Activated CD4-positive, alpha-beta memory T cell treated with anti-CD3 and anti-CD28 coated beads, Interleukin-2, amount 10 ng/mL, durations not matched to agents 7 days and 5 days (primary cell): Measurements from ENCODE around the gene TMED10. TPM values are rescaled to one million over a fixed set of nuclear protein-coding genes. Genes with fewer than 3 reads are reported as not detected.

Experiments used
- CTCF ChIA-PET: fragments of 350-600 bp; sonication (Branson Sonifier 250); formaldehyde crosslinking; loops from one replicate; lab custom pipeline; 2021; ENCODE audit warnings: antibody characterized with exemption, inconsistent platforms; lab: Charles Lee
- POLR2A ChIA-PET: fragments of 350-600 bp; sonication (Branson Sonifier 250); formaldehyde crosslinking; loops from one replicate; lab custom pipeline; 2021; ENCODE audit warnings: antibody characterized with exemption; lab: Charles Lee
- DNase-seq: peaks from one replicate; pipeline ENCODE4 v3.0.0-alpha.2; 2020
- H3K27ac Mint-ChIP-seq: one replicate; pipeline ENCODE4 v1.8.0; 2021; ENCODE audit warnings: mild to moderate bottlenecking, mixed read lengths
- H3K27me3 Mint-ChIP-seq: one replicate; pipeline ENCODE4 v1.8.0; 2021; ENCODE audit warnings: mixed read lengths
- H3K36me3 Mint-ChIP-seq: one replicate; pipeline ENCODE4 v1.8.0; 2021; ENCODE audit warnings: low read depth, mixed read lengths
- H3K4me1 Mint-ChIP-seq: one replicate; pipeline ENCODE4 v1.8.0; 2021; ENCODE audit warnings: mixed read lengths
- H3K4me3 Mint-ChIP-seq: one replicate; pipeline ENCODE4 v1.8.0; 2021; ENCODE audit warnings: mild to moderate bottlenecking, mixed read lengths
- H3K9me3 Mint-ChIP-seq: one replicate; pipeline ENCODE4 v1.8.0; 2021; ENCODE audit warnings: mixed read lengths
- total RNA-seq, 2 experiments: library from RNA; stranded (reverse); gene quantifications; one replicate each; pipeline ENCODE4 v1.2.3, GENCODE V29; 2021

Gene TMED10
- total RNA-seq, 2 experiments from 2014 or later, result 207 to 224 TPM

GRCh38 chr14:75168586-75169335 is 7.7 kb downstream of the TMED10 start:
- H3K9me3 Mint-ChIP-seq, result no peaks in the 10 kb centered on the region
- peaks cover 23% of the 10 kb centered on the region for H3K36me3 Mint-ChIP-seq
- peaks cover 31% of the 10 kb centered on the region for H3K4me1 Mint-ChIP-seq
- H3K27ac Mint-ChIP-seq, result no peak overlapping the region
- POLR2A ChIA-PET, result interaction anchor here (0.9 kb wide), 1 partner anchor 12 kb away, joined by 3 read pairs; no protein-coding TSS in a partner anchor
- no peak overlapping the region for H3K4me3 Mint-ChIP-seq
- DNase-seq, result no peak
- CTCF ChIA-PET, result interaction anchor here (1.0 to 1.6 kb wide), 3 partner anchors 12 to 128 kb away, joined by 3 to 4 read pairs (median 3); no protein-coding TSS in a partner anchor
- no peaks in the 10 kb centered on the region for H3K27me3 Mint-ChIP-seq

GRCh38 chr14:75167325-75167724 is 9.1 kb downstream of the TMED10 start:
- H3K4me3 Mint-ChIP-seq, result no peak overlapping the region
- ChIA-PET CTCF (interaction anchor here (1.4 kb wide), 1 partner anchor 10 kb away, joined by 4 read pairs; no protein-coding TSS in a partner anchor), POLR2A (interaction anchor here (1.4 kb wide), 1 partner anchor 10 kb away, joined by 3 read pairs; no protein-coding TSS in a partner anchor)
- no peaks in the 10 kb centered on the region for H3K27me3 Mint-ChIP-seq
- no peak overlapping the region for H3K27ac Mint-ChIP-seq
- no peaks in the 10 kb centered on the region for H3K9me3 Mint-ChIP-seq
- DNase-seq, result no peak
- H3K4me1 Mint-ChIP-seq, result peaks cover 29% of the 10 kb centered on the region
- H3K36me3 Mint-ChIP-seq, result peaks cover 21% of the 10 kb centered on the region

DNA sequence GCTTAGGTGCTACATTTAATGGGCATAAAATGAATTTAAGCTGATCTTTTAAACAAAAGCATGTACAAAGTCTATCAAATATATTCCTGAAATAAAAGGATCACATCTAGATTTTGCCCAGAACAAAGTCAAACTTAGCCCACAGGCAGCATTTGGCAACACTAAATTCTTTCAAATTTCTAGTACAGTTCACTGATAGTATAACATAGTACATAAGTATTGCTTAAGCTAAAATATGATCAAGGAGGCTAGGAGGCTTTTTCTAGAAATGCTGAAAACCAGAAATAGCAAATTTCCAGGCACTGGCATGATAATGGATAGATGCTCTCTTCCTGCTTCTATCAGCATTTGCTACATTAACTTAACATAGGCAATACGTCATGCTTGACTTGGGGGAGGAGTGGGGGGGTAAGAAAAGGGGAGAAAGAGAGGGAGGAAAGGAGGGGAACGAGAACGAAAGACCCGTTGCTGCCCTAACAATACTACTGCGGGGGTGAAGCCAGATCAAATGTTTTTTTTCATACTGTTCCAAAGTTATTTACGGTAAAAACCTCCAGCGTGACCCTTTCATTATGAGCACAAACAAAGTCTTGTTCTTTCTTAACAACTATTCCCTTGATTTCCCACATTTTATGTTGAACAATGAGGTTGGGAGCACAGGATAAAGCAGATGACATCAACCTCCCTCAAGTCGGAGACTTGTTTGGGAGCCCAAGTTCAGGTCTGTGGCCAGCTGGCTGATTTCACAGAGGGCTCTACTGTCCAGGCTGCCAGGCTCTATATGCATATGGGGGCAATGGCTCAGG is 10.6 kb downstream of the TMED10 start:
- ChIA-PET POLR2A (no interaction called here), CTCF (interaction anchor here (1.1 kb wide), 1 partner anchor 25 kb away, joined by 3 read pairs; no protein-coding TSS in a partner anchor)
- DNase-seq, result no peak
- Mint-ChIP-seq H3K4me1 (peaks cover 38% of the 10 kb centered on the region), H3K36me3 (peaks cover 16% of the 10 kb centered on the region), H3K4me3 (no peak overlapping the region), H3K27me3 (no peaks in the 10 kb centered on the region), H3K9me3 (no peaks in the 10 kb centered on the region), H3K27ac (no peak overlapping the region)

- H3K4me1 Mint-ChIP-seq, result peaks cover 43% of the 10 kb centered on the region
- H3K27ac Mint-ChIP-seq, result no peak overlapping the region
- H3K9me3 Mint-ChIP-seq, result no peaks in the 10 kb centered on the region
- H3K4me3 Mint-ChIP-seq, result no peak overlapping the region
- CTCF ChIA-PET, result no interaction called here
- POLR2A ChIA-PET, result interaction anchor here (1.4 kb wide), 1 partner anchor 11 kb away, joined by 5 read pairs; no protein-coding TSS in a partner anchor
- DNase-seq, result no peak
- H3K27me3 Mint-ChIP-seq, result no peaks in the 10 kb centered on the region
- peaks cover 18% of the 10 kb centered on the region for H3K36me3 Mint-ChIP-seq
These were observed 11.6 kb downstream of the TMED10 start for GRCh38 chr14:75164809-75165208.

DNA sequence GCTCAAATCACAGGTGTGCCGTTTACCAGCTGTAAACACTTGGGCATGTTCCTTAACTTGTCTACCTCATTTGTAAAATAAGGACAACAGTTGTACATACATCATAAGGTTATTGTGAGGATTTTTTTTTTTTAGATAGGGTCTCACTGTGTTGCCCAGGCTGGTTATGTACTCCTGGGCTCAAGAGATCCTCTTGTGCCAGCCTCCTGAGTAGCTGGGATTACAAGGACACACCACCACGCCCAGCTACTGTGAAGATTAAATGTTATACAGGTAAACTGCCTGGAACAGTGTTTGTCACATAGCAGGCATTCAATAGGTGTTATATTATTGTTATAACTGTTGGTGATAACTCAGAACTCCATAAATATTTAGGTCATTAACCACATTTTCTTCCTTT is 12.7 kb downstream of the TMED10 start:
- ChIA-PET CTCF (interaction anchor here (0.7 to 0.9 kb wide), 2 partner anchors 19 to 397 kb away, joined by 3 read pairs; no protein-coding TSS in a partner anchor), POLR2A (interaction anchor here (0.7 to 1.0 kb wide), 2 partner anchors 13 to 37 kb away, joined by 3 read pairs; partner anchors contain the start of gene NEK9)
- peaks cover 18% of the 10 kb centered on the region for H3K36me3 Mint-ChIP-seq
- H3K4me1 Mint-ChIP-seq, result peaks cover 46% of the 10 kb centered on the region
- no peak overlapping the region for H3K27ac Mint-ChIP-seq
- DNase-seq, result no peak
- no peaks in the 10 kb centered on the region for H3K27me3 Mint-ChIP-seq
- H3K4me3 Mint-ChIP-seq, result no peak overlapping the region
- no peaks in the 10 kb centered on the region for H3K9me3 Mint-ChIP-seq

- DNase-seq, result no peak
- Mint-ChIP-seq H3K27ac (no peak overlapping the region), H3K4me3 (no peak overlapping the region), H3K9me3 (no peaks in the 10 kb centered on the region), H3K27me3 (no peaks in the 10 kb centered on the region), H3K36me3 (peaks cover 14% of the 10 kb centered on the region), H3K4me1 (peaks cover 45% of the 10 kb centered on the region)
- ChIA-PET POLR2A (no interaction called here), CTCF (interaction anchor here (0.9 kb wide), 1 partner anchor 22 kb away, joined by 3 read pairs; no protein-coding TSS in a partner anchor)
These were observed 13.8 kb downstream of the TMED10 start for GRCh38 chr14:75162631-75163030.

GRCh38 chr14:75158843-75159614 is 17.4 kb downstream of the TMED10 start:
- peaks cover 26% of the 10 kb centered on the region for H3K36me3 Mint-ChIP-seq
- peaks cover 69% of the 10 kb centered on the region for H3K4me1 Mint-ChIP-seq
- CTCF ChIA-PET, result interaction anchor here (1.1 kb wide), 1 partner anchor 146 kb away, joined by 4 read pairs; no protein-coding TSS in a partner anchor
- no peaks in the 10 kb centered on the region for H3K27me3 Mint-ChIP-seq
- no peak overlapping the region for H3K4me3 Mint-ChIP-seq
- no peak for DNase-seq
- POLR2A ChIA-PET, result interaction anchor here (3.4 kb wide), 1 partner anchor 17 kb away, joined by 16 read pairs; the partner anchor contains the start of gene TMED10
- peak overlapping the region; percentile 62 for H3K27ac Mint-ChIP-seq
- no peaks in the 10 kb centered on the region for H3K9me3 Mint-ChIP-seq

DNA sequence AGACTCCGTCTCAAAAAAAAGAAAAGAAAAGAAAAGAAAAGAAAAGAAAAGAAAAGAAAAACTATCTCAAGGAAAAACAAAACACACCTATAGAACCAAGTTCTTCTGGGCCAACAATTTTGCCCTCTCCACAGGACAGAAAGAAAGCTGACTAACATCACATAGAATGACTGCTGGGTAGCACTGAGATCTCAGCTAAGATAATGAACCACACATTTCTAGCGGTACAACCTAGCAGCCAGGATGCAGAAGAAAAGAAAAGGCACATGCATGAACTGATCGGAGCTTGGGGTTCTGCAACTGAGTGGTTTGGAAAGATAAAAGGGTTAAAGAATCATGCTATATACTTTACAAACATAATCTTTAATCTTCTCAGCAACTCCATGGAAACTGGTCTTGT is 19.5 kb downstream of the TMED10 start:
- H3K27me3 Mint-ChIP-seq, result no peaks in the 10 kb centered on the region
- peak overlapping the region; percentile 54 for H3K27ac Mint-ChIP-seq
- peaks cover 27% of the 10 kb centered on the region for H3K36me3 Mint-ChIP-seq
- DNase-seq, result peak; percentile 48
- peaks cover 64% of the 10 kb centered on the region for H3K4me1 Mint-ChIP-seq
- H3K9me3 Mint-ChIP-seq, result no peaks in the 10 kb centered on the region
- POLR2A ChIA-PET, result interaction anchor here (0.6 to 2.8 kb wide), 14 partner anchors 10 to 663 kb away, joined by 3 to 17 read pairs (median 3); partner anchors contain the start of genes ISCA2 and NPC2
- no peak overlapping the region for H3K4me3 Mint-ChIP-seq
- CTCF ChIA-PET, result interaction anchor here (0.7 to 1.9 kb wide), 7 partner anchors 11 to 212 kb away, joined by 3 to 6 read pairs (median 4); no protein-coding TSS in a partner anchor

DNA sequence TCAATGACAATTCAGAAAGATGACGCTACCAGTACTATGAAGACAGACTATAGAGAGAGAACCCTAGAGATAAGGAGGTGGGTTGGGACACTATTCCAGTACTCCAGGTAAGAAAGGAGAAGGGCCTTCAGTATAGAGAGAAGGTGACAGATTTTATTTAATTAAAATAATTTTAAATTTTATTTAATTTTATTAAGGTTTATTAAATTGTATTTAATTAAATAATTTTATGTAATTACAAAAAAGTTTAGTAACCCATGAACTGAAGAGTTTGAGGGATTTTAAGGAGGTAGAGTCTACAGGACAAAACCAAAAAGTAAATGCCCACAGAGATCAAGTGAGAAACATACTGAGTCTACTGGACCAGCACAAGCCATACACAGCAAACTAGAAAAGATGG is 20.3 kb downstream of the TMED10 start:
- H3K27me3 Mint-ChIP-seq, result no peaks in the 10 kb centered on the region
- peaks cover 57% of the 10 kb centered on the region for H3K4me1 Mint-ChIP-seq
- H3K4me3 Mint-ChIP-seq, result no peak overlapping the region
- DNase-seq, result no peak
- ChIA-PET POLR2A (interaction anchor here (1.3 to 2.8 kb wide), 3 partner anchors 19 to 663 kb away, joined by 3 to 17 read pairs (median 3); partner anchors contain the start of genes ISCA2 and NPC2), CTCF (interaction anchor here (1.1 to 1.9 kb wide), 4 partner anchors 13 to 139 kb away, joined by 3 to 8 read pairs (median 4); no protein-coding TSS in a partner anchor)
- H3K36me3 Mint-ChIP-seq, result peaks cover 30% of the 10 kb centered on the region
- H3K27ac Mint-ChIP-seq, result no peak overlapping the region
- no peaks in the 10 kb centered on the region for H3K9me3 Mint-ChIP-seq

DNA sequence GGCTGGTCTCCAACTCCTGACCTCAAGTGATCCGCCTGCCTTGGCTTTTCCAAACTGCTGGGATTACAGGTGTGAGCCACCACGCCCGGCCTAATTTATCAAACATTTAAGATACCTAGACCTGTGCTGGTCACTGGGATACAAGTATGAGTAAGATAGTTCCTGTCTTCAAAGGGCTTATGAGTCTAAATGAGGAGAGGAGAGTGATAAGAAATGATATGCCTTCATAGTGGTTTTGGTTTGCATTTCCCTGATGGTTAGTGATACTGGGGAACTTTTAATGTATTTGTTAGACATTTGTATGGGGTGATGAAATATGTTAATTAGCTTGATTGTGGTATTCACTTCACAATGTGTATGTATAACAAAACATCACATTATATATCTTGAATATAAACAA is 21.2 kb downstream of the TMED10 start:
- H3K27me3 Mint-ChIP-seq, result no peaks in the 10 kb centered on the region
- H3K36me3 Mint-ChIP-seq, result peaks cover 31% of the 10 kb centered on the region
- CTCF ChIA-PET, result interaction anchor here (0.6 to 1.9 kb wide), 8 partner anchors 13 to 316 kb away, joined by 3 to 8 read pairs (median 3); no protein-coding TSS in a partner anchor
- H3K27ac Mint-ChIP-seq, result no peak overlapping the region
- H3K9me3 Mint-ChIP-seq, result no peaks in the 10 kb centered on the region
- peaks cover 48% of the 10 kb centered on the region for H3K4me1 Mint-ChIP-seq
- H3K4me3 Mint-ChIP-seq, result no peak overlapping the region
- POLR2A ChIA-PET, result interaction anchor here (0.6 kb wide), 1 partner anchor 991 kb away, joined by 3 read pairs; no protein-coding TSS in a partner anchor
- DNase-seq, result no peak

DNA sequence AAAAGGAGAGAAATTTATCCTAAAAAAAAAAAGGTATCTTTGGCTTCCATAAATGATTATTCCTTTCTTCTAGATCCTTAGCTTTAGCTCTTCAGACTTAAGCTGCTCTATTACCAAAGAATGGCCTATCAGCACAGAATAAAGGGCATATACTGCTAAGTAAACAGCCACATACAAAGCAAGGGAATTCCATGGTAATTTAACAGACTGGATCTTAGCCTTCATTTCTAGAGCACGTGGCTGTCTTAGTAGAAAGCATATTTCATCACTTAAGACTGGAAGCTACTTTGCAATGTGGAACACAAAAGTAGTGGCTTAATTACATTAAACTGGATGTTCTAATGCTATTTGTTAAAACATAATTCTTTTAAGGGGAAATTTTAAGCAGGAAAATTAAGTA is 23.1 kb downstream of the TMED10 start:
- H3K4me3 Mint-ChIP-seq, result no peak overlapping the region
- H3K9me3 Mint-ChIP-seq, result no peaks in the 10 kb centered on the region
- no peak for DNase-seq
- POLR2A ChIA-PET, result no interaction called here
- H3K27ac Mint-ChIP-seq, result no peak overlapping the region
- CTCF ChIA-PET, result interaction anchor here (0.6 to 1.0 kb wide), 2 partner anchors 142 to 152 kb away, joined by 4 to 5 read pairs; no protein-coding TSS in a partner anchor
- peaks cover 34% of the 10 kb centered on the region for H3K36me3 Mint-ChIP-seq
- H3K27me3 Mint-ChIP-seq, result no peaks in the 10 kb centered on the region
- H3K4me1 Mint-ChIP-seq, result peaks cover 33% of the 10 kb centered on the region
